Adipocyte (in vitro differentiated cells): ENCODE measurements around the gene NUBPL.

ENCODE experiments used
- DNase-seq: peaks from one replicate; pipeline ENCODE4 v3.0.0-alpha.2; 2015; ENCODE audit warnings: low read depth
- H3K27me3 ChIP-seq: replicated peaks from 2 replicates; pipeline ENCODE4 v1.7.0; 2013; ENCODE audit warnings: mild to moderate bottlenecking, low read length, moderate library complexity; ENCODE audit not compliant: control insufficient read depth, insufficient read depth
- H3K36me3 ChIP-seq: 2 replicates; pipeline ENCODE4 v1.7.0; 2013; ENCODE audit warnings: low read length, mild to moderate bottlenecking, moderate library complexity; ENCODE audit not compliant: control insufficient read depth, insufficient read depth, severe bottlenecking
- H3K4me1 ChIP-seq: 2 replicates; pipeline ENCODE4 v1.7.0; 2013; ENCODE audit warnings: mild to moderate bottlenecking, low read length, moderate library complexity; ENCODE audit not compliant: control insufficient read depth, insufficient read depth
- H3K4me3 ChIP-seq: 2 replicates; pipeline ENCODE4 v1.7.0; 2013; ENCODE audit warnings: mild to moderate bottlenecking, low read length, moderate library complexity
- H3K9ac ChIP-seq: 2 replicates; pipeline ENCODE4 v1.7.0; 2013; ENCODE audit warnings: mild to moderate bottlenecking, low read length, moderate library complexity
- H3K9me3 ChIP-seq: 2 replicates; pipeline ENCODE4 v1.7.0; 2013; ENCODE audit warnings: mild to moderate bottlenecking, low read length, moderate library complexity; ENCODE audit not compliant: control insufficient read depth

NUBPL gene

DNA sequence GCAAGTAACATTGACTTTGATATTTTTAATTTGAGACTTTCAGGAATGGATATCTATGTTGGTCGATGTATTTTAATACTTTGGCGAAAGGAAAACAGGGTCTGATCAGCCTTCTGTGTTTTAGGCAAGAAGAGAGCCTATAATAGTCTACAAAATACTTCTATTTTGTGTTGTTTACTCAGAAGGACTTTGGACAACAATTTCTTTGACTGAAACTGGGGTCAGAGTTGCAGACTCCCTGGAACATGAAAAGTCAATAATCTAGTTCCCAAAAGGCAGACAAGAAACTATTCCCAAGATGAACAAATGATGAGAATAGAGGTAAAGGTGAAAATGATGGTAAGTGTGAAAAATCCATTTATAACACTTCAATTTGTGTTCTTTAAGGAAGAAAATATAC is 10.6 kb upstream of the NUBPL start:
- DNase-seq, result no peak
- Histone ChIP-seq H3K9ac (no peak overlapping the region), H3K27me3 (peaks cover 13% of the 10 kb centered on the region), H3K36me3 (no peaks in the 10 kb centered on the region), H3K9me3 (no peaks in the 10 kb centered on the region), H3K4me1 (no peaks in the 10 kb centered on the region), H3K4me3 (no peak overlapping the region)

DNA sequence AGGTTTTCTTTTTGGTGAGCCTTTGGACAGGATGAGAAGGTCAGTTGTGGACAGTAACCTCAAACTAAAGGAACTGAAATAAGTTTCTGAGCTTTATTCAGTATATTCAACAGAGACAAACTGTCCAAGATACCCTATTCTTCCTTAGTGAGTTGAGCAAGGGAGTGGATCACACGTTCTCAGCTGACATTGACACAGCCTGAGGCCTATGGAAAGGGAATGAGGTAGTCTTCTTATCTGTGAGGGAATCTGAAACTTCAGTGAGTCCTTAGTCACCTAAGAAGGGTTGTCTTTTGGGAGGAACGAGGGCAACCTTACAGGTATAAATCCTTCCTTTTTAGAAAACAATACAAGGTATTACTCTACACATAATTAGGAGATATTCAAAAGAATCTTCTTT is 5.0 kb upstream of the NUBPL start:
- no peak overlapping the region for H3K9ac ChIP-seq
- no peaks in the 10 kb centered on the region for H3K36me3 ChIP-seq
- H3K4me3 ChIP-seq, result no peak overlapping the region
- no peak for DNase-seq
- no peaks in the 10 kb centered on the region for H3K4me1 ChIP-seq
- H3K9me3 ChIP-seq, result no peaks in the 10 kb centered on the region
- peaks cover 17% of the 10 kb centered on the region for H3K27me3 ChIP-seq

DNA sequence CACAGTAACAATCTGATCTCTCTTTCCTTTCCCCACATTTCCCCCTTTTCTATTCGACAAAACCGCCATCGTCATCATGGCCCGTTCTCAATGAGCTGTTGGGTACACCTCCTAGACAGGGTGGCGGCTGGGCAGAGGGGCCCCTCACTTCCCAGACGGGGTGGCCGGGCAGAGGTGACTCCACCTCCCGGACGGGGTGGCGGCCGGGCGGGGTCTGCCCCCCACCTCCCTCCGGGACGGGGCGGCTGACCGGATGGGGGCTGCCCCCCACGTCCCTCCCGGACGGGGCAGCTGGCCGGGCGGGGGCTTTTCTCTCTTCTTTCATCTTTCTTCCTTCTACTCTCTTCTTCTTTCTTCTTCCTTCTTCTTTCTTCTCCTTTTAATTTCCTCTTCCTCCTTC is 1.3 kb upstream of the NUBPL start:
- Histone ChIP-seq H3K9ac (no peak overlapping the region), H3K27me3 (peaks cover 7% of the 10 kb centered on the region), H3K4me3 (no peak overlapping the region), H3K36me3 (no peaks in the 10 kb centered on the region), H3K4me1 (peaks cover 5% of the 10 kb centered on the region), H3K9me3 (no peaks in the 10 kb centered on the region)
- DNase-seq, result no peak

DNA sequence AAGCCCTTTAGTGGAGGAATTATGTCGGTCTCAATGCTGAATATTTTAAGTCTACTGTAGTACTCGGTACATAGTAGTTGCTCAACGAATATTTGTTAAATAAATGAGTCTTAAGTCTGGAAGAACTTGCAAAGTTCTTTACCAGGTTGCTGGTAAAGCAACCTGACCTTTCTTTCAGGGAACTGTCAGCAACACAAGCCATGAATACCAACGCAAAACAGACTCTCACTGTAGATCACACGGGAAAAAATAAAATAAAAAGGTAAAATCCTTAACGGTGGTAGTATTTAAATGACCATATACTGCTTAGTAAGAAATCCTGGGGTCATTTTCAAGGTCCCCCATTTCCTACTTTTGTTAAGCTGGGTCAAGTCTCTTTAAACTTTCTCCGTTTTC is 447 bp upstream of the NUBPL start:
- DNase-seq, result peak; percentile 10
- Histone ChIP-seq H3K4me3 (peak overlapping the region; percentile 98), H3K9ac (peak overlapping the region; percentile 90), H3K36me3 (no peaks in the 10 kb centered on the region), H3K9me3 (no peaks in the 10 kb centered on the region), H3K4me1 (peaks cover 5% of the 10 kb centered on the region), H3K27me3 (peaks cover 7% of the 10 kb centered on the region)

DNA sequence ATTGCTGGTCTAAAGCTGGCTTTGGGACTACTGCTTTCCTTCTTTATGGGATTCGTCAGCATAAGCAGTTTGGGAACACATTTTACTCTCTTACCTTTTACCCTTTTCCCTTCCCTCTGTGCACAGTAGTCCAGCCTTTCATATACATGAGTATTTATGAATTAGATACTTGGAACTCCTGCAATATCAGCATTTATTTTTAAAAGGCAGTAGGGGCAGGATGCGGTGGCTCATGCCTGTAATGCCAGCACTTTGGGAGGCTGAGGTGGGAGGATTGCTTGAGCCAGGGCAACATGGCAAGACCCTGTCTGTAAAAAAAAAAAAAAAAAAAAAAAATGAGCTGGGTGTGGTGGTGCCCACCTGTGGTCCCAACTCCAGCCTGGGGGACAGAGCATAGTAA is 3.0 kb downstream of the NUBPL start:
- Histone ChIP-seq H3K9ac (no peak overlapping the region), H3K27me3 (no peaks in the 10 kb centered on the region), H3K36me3 (no peaks in the 10 kb centered on the region), H3K4me1 (peaks cover 29% of the 10 kb centered on the region), H3K9me3 (no peaks in the 10 kb centered on the region), H3K4me3 (no peak overlapping the region)
- no peak for DNase-seq

DNA sequence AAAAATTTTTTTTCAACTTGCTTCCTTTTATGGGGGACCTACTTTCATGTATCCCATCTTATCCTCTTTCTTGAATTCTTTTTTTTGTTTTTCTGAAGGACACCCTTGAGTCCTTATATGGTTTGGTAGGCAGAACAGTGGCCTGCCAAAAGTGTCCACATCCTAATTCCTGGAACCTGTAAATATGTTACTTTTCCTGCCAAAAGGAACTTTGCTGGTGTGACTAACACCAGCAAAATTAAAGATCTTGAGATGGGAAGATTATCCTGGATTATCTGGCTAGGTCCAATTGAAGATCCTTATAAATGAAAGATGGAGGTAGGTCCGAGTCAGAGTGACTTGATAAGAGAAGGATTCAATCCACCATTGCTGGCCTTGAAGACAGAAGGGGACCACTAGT is 5.3 kb downstream of the NUBPL start:
- Histone ChIP-seq H3K9me3 (no peaks in the 10 kb centered on the region), H3K9ac (no peak overlapping the region), H3K36me3 (no peaks in the 10 kb centered on the region), H3K27me3 (no peaks in the 10 kb centered on the region), H3K4me3 (no peak overlapping the region), H3K4me1 (peaks cover 34% of the 10 kb centered on the region)
- no peak for DNase-seq

DNA sequence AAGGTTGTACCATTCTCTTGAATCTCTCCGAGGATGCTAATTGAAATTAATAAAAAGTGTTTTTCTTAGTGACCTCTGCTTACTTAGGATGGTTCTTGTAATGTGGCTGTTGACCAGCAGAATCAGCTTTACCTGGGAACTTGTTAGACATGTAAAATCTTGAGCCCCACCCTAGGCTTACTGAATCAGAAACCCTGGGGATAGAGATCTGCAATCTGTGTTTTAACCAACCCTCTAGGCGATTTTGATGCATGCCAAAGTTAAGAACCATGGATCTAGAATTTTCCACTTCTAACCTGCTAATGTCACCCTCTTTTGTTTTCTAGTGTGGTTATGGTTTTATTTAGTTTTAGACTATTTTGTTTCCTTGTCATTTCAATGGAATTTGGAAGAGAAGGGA is 6.5 kb downstream of the NUBPL start:
- H3K9ac ChIP-seq, result peak overlapping the region; percentile 77
- H3K4me3 ChIP-seq, result peak overlapping the region; percentile 74
- DNase-seq, result no peak
- no peaks in the 10 kb centered on the region for H3K36me3 ChIP-seq
- H3K27me3 ChIP-seq, result no peaks in the 10 kb centered on the region
- no peaks in the 10 kb centered on the region for H3K9me3 ChIP-seq
- peaks cover 29% of the 10 kb centered on the region for H3K4me1 ChIP-seq

DNA sequence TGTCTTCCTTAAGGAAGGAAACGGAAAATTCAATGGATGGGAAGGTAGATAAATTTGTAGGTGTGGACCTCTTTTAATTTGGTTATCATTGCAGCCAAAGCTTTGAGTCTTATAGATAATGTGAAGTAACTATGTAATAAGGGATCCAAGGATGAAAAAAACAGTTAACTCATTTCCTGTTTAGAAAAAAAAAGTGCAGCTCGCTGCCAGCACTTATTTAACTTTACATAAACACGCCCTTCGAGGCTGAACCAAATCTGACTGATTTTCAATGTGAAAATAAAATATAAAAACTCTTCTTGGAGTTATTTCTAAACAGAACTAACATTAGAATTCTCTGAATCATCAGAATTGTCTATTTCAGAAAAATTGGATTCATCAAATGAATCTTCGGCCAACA is 7.0 kb downstream of the NUBPL start:
- Histone ChIP-seq H3K4me1 (peaks cover 29% of the 10 kb centered on the region), H3K9ac (peak overlapping the region; percentile 77), H3K27me3 (no peaks in the 10 kb centered on the region), H3K36me3 (no peaks in the 10 kb centered on the region), H3K9me3 (no peaks in the 10 kb centered on the region), H3K4me3 (peak overlapping the region; percentile 74)
- DNase-seq, result no peak

DNA sequence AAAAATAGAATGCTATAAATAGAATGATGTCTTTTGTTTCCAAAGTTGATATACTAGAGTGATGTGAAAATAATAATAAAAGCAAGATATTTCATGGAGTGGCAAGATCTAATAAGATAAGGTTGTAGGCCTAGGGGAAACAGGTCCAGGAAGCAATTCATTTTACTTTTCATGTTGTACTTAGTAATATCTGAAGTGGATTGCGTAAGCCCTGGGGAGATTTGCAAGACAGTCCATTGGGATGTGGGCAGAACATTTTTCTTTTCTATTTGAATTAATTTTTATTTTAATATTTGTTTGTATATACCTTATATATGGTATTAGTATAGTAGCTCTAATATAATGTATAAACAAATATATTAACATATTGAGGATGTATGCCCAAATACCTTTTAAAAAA is 7.5 kb downstream of the NUBPL start:
- H3K4me3 ChIP-seq, result peak overlapping the region; percentile 74
- H3K9me3 ChIP-seq, result no peaks in the 10 kb centered on the region
- peaks cover 29% of the 10 kb centered on the region for H3K4me1 ChIP-seq
- H3K9ac ChIP-seq, result peak overlapping the region; percentile 77
- DNase-seq, result peak; percentile 69
- no peaks in the 10 kb centered on the region for H3K36me3 ChIP-seq
- no peaks in the 10 kb centered on the region for H3K27me3 ChIP-seq

DNA sequence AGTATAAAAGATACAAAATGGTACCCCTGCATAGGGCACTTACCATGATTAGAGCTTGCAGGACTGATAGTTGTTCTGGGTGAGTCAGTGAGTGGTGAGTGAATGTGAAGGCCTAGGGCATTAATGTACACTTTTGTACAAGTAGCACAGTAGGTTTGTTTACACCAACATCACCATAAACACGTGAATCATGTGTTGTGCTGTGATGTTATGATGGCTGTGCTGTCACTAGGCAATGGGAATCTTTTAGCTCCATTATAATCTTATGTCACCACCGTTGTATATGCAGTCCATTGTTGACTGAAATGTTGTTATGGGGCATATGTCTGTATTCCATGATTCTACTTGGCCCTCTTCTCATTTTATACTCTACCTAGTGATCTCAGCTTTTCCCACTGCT is 11.8 kb downstream of the NUBPL start:
- DNase-seq, result no peak
- Histone ChIP-seq H3K9ac (no peak overlapping the region), H3K4me1 (peaks cover 24% of the 10 kb centered on the region), H3K9me3 (no peaks in the 10 kb centered on the region), H3K4me3 (no peak overlapping the region), H3K27me3 (no peaks in the 10 kb centered on the region), H3K36me3 (no peaks in the 10 kb centered on the region)

DNA sequence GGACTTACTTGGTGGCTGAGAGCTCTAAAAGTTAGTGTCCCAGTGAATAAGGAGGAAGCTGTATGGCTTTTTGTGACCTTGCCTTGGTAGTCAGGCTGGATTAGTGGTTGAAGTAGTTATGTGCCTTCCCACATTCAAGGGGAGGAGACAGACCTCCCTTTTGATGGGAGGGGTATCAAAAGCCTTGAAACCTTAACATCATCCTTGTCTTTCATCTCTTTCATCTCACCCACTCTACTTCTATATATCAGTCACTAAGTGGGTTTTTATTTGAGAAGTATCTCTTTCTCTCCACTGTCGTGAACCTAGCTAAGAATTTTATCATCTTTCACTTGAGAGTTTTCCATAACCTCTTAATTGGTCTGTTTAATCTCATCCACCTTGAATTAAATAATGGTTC is 15.7 kb downstream of the NUBPL start:
- DNase-seq, result no peak
- H3K27me3 ChIP-seq, result no peaks in the 10 kb centered on the region
- no peak overlapping the region for H3K9ac ChIP-seq
- no peak overlapping the region for H3K4me3 ChIP-seq
- H3K9me3 ChIP-seq, result no peaks in the 10 kb centered on the region
- H3K36me3 ChIP-seq, result no peaks in the 10 kb centered on the region
- peaks cover 24% of the 10 kb centered on the region for H3K4me1 ChIP-seq

DNA sequence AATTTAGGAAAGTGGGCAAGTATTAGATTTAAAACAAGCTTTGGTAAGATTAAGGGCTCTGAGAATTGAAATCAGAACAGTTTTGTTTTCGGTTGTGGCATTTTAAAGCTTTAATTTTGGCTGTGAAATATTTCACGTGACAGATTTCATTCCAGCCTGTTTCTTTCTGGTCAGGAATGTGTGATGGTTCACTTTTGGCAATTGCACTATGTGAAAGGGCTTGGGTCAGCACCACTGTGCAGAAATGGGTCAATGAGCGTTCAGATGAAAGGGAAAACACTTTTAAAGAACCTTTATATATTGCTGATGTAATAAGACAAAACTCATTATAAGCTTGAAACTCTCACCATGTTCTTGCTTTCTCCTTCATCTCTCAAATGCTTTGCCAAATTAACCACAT is 17.1 kb downstream of the NUBPL start:
- Histone ChIP-seq H3K4me1 (peaks cover 29% of the 10 kb centered on the region), H3K36me3 (no peaks in the 10 kb centered on the region), H3K27me3 (no peaks in the 10 kb centered on the region), H3K9me3 (no peaks in the 10 kb centered on the region), H3K9ac (peak overlapping the region; percentile 70), H3K4me3 (peak overlapping the region; percentile 68)
- DNase-seq, result peak; percentile 13
